ENCODE measurements around the gene CLEC18B. TPM values are rescaled to one million over a fixed set of nuclear protein-coding genes. Genes with fewer than 3 reads are reported as not detected.
"Not testable (repeated sequence)": the region's sequence is repeated elsewhere in the genome, so short reads cannot be mapped to it uniquely, and the experiment has no call there.

The CLEC18B gene
- total RNA-seq (ENCODE audit: low replicate concordance): 3.4 and 5.0 TPM in 2 replicates

DNA sequence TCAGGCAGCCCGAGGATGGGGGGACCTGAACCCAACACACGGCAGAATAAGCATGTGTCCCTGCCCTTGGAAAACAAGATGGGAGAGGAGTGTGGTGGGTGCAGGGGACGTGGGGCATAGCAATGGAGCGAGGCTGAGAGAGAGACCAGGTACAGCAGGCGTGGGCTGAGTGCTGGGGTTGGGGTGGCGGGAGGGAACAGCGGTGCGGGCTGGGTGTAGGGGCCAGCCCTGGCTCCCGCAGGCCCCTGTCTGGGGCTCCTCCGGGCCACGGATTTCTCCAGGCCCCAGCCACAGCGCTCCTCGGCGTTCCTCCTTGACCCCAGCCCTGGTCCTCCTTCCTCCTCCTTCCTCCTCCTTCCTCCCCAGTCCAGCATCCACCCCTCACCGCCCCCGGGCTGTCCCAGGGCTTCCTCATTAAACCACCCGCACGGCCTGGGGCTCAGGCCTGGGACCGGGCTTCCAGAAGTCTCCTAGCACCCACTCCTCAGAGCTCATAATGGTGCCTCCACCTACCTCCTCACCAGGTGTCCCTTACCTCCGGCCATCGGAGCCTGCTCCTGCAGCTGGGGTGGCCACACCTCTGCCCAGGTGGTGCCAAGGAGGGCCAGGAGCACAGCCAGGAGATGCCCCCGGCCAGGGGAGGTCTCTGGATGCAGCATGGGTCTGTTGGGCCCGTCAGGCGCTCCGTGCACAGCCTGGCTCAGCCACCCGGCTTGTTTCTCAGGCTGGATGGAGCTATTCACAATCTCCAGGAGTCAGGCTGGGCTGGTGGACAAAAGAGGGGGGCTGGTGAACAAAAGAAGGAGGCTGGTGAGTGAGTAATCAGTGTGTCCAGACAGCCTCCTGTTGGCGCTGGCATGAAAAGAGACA is at the start of gene CLEC18B:
Gene CLEC18B, minus strand, starts transcription at position 867 of the 870 bp plus-strand sequence. Its CDS starts 208 bp downstream, at position 659.
- not testable (repeated sequence) for H3K9me3 ChIP-seq (ENCODE audit: low read depth); H3K4me3 ChIP-seq

DNA sequence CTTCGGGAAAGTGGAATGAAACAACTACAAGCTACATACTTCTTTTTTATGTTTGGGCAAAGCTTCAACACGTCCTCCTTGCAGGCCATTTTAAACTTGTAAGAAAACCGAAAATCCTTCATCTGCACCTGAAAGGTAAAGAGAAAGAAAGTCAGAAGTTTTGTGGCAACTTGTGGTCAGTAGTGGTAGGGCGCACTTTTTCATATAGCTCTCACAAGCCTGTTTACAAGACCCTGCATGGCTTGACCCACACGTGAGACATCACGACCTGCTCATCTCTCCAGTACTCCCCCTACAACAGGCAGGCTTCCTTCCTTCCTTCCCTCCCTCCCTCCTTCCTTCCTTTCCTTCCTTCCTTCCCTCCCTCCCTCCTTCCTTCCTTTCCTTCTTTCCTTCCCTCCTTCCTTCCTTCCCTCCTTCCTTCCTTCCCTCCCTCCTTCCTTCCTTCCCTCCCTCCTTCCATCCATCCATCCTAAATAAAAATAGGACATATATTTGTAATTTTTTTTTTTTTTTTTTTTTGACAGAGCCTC is 48.7 kb upstream of the CLEC18B start:
- no peak for DNase-seq (ENCODE audit: low spot score)

More for the DNA sequence above, at the start of gene CLEC18B:
- DNase-seq (ENCODE audit: low spot score): peak; percentile 76
- H3K4me1 ChIP-seq; H3K36me3 ChIP-seq; H3K4me2 ChIP-seq; H3K27ac ChIP-seq; H4K20me1 ChIP-seq (ENCODE audit: low read depth); H3K27me3 Mint-ChIP-seq (ENCODE audit: insufficient read depth, low read depth); H3K27me3 ChIP-seq; H3K9me3 Mint-ChIP-seq; H3K4me1 Mint-ChIP-seq; H3K79me2 ChIP-seq (ENCODE audit: low read depth); H3F3A ChIP-seq (ENCODE audit: low read depth); H3K36me3 Mint-ChIP-seq; H2AFZ ChIP-seq (replicated peaks); H3K9ac ChIP-seq; H3K4me3 Mint-ChIP-seq: not testable (repeated sequence)
- peak within 1 kb of the TSS; percentile 90 for H3K27ac Mint-ChIP-seq

DNA sequence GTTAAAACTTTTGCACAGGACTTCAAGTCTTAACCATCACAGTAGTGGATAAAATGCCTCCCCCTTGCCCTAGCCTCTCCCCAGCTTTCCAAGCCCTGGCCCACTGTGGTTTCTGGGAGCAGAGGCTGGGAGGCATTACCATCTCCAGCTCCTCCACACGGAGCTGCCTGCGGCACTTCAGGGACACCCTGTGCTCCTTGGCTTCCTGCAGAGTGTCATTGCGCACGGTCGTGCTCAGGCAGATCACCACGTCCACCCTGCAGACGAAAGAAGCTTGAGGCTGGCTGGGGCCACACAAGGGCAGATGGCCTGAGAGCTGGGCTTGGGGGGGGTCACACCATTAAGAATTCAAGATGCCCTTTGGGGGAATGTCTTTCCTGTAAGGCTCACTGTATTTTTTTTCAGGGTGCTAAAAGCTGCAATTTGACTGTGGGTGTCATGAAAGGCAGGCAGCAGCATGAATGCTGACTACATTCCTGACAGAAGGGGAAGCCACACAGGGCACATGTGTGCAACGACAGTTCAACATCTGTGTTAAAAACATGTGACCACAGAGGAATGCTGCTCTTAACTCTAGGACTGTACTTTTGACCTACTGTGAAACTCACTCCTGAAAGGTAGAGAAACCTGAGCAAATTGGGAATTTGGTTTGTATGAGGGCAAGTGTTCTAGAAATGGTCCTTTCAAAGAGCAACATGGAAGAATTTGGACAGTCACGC is 47.7 kb upstream of the CLEC18B start:
- Histone ChIP-seq H3K27me3 (no peaks in the 10 kb centered on the region), H2AFZ (replicated peaks) (no peak overlapping the region), H3K79me2 (ENCODE audit: low read depth) (no peaks in the 10 kb centered on the region), H4K20me1 (ENCODE audit: low read depth) (no peaks in the 10 kb centered on the region), H3K4me1 (no peaks in the 10 kb centered on the region), H3K9me3 (ENCODE audit: low read depth) (no peaks in the 10 kb centered on the region), H3K9ac (no peak overlapping the region), H3K27ac (no peak overlapping the region), H3F3A (ENCODE audit: low read depth) (no peaks in the 10 kb centered on the region), H3K36me3 (no peaks in the 10 kb centered on the region), H3K4me3 (no peak overlapping the region), H3K4me2 (no peak overlapping the region)
- no peaks in the 10 kb centered on the region for H3K9me3 Mint-ChIP-seq
- no peak overlapping the region for H3K27ac Mint-ChIP-seq
- no peak overlapping the region for H3K4me3 Mint-ChIP-seq
- no peak for TF ChIP-seq EZH2phosphoT487 (IDR thresholded peaks at IDR 0.05)
- TF ChIP-seq, protein P1, sequence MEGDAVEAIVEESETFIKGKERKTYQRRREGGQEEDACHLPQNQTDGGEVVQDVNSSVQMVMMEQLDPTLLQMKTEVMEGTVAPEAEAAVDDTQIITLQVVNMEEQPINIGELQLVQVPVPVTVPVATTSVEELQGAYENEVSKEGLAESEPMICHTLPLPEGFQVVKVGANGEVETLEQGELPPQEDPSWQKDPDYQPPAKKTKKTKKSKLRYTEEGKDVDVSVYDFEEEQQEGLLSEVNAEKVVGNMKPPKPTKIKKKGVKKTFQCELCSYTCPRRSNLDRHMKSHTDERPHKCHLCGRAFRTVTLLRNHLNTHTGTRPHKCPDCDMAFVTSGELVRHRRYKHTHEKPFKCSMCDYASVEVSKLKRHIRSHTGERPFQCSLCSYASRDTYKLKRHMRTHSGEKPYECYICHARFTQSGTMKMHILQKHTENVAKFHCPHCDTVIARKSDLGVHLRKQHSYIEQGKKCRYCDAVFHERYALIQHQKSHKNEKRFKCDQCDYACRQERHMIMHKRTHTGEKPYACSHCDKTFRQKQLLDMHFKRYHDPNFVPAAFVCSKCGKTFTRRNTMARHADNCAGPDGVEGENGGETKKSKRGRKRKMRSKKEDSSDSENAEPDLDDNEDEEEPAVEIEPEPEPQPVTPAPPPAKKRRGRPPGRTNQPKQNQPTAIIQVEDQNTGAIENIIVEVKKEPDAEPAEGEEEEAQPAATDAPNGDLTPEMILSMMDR (IDR thresholded peaks at IDR 0.05): no peak
- TF ChIP-seq EZH2 (IDR thresholded peaks at IDR 0.05): no peak
- peaks cover 42% of the 10 kb centered on the region for H3K36me3 Mint-ChIP-seq
- no peak for DNase-seq (ENCODE audit: low spot score)
- peaks cover 4% of the 10 kb centered on the region for H3K27me3 Mint-ChIP-seq (ENCODE audit: insufficient read depth, low read depth)
- no peaks in the 10 kb centered on the region for H3K4me1 Mint-ChIP-seq

More for the DNA sequence above, 48.7 kb upstream of the CLEC18B start:
- Histone ChIP-seq H3K4me1 (no peaks in the 10 kb centered on the region), H3K9ac (no peak overlapping the region), H3K9me3 (ENCODE audit: low read depth) (no peaks in the 10 kb centered on the region), H3K4me2 (no peak overlapping the region), H4K20me1 (ENCODE audit: low read depth) (no peaks in the 10 kb centered on the region), H3F3A (ENCODE audit: low read depth) (no peaks in the 10 kb centered on the region), H2AFZ (replicated peaks) (no peak overlapping the region), H3K27me3 (no peaks in the 10 kb centered on the region), H3K36me3 (no peaks in the 10 kb centered on the region), H3K79me2 (ENCODE audit: low read depth) (no peaks in the 10 kb centered on the region), H3K4me3 (no peak overlapping the region), H3K27ac (no peak overlapping the region)
- H3K27me3 Mint-ChIP-seq (ENCODE audit: insufficient read depth, low read depth): peaks cover 4% of the 10 kb centered on the region
- H3K36me3 Mint-ChIP-seq: peaks cover 43% of the 10 kb centered on the region
- H3K9me3 Mint-ChIP-seq: no peaks in the 10 kb centered on the region
- TF ChIP-seq EZH2phosphoT487 (IDR thresholded peaks at IDR 0.05) (no peak), EZH2 (IDR thresholded peaks at IDR 0.05) (no peak)
- TF ChIP-seq, protein P1 (IDR thresholded peaks at IDR 0.05): no peak
- H3K27ac Mint-ChIP-seq: no peak overlapping the region
- H3K4me1 Mint-ChIP-seq: no peaks in the 10 kb centered on the region
- no peak overlapping the region for H3K4me3 Mint-ChIP-seq
